ENCODE results near the gene MAML3.
A peak's percentile ranks its signal among the peaks of the same experiment; 100 is the strongest.

MAML3 gene

DNA sequence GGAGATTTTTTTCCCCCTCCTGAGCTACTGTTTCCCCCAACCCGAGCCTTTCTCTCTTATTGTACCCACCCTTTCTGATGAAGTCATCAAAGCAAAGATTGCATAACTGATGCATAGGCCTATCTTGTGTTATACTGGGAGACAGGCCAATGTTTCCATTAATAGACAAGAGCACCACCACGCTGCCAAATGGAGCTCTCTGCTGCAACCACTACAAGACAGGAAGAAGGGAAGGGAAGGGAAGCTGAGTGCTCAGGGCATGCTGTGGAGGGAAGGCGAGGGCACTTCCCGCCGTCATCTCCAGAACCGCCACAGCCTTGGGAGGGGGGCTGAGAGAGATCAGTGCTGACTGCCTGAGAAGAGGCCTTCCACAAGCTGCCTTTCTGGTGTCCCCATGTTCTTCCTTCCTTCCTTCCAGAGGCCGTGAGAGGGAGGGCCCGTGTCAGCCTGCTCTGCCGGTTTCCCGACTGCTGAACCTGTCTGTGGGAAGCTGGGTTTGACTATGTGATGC lies 413.4 kb downstream of the MAML3 start:
- peak; percentile 63 for DNase-seq

- DNase-seq: no peak
Observed at GRCh38 chr4:139740121-139740520, 413.9 kb downstream of the MAML3 start.

DNA sequence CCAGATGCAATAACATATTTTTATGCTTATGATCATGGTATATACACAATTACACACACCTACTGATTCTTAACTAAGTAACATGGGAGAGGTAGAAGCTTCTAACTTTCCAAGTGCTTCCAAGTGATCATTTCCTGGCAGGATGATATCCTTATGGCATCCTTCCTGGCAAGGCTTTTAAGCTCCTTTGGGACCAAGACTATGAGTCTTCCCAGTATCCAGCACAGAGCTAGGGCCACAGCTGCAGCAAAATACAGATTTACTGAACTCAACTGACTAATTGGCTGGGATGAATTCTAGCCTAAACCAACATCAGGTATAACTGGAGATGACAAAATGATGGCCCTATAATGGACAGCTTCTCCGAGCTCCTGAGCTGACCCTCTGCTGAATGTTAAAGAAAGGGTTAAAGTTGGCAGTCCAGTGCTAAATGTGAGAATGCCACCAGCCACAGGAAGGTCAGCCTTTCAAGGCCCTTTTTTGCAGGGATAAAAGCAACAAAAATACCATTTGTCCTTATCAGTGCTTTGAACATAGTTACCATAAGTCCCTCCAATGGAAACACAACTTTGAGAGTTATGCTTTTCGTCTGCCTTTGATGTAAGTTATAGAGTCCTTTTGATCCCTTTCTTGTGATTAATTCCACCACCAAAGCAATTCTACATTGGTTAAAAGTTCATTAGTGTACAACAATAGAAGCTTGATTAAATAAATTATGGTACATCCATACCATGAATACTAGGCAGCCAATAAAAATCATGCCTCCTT lies 415.0 kb downstream of the MAML3 start:
- DNase-seq: no peak

DNA sequence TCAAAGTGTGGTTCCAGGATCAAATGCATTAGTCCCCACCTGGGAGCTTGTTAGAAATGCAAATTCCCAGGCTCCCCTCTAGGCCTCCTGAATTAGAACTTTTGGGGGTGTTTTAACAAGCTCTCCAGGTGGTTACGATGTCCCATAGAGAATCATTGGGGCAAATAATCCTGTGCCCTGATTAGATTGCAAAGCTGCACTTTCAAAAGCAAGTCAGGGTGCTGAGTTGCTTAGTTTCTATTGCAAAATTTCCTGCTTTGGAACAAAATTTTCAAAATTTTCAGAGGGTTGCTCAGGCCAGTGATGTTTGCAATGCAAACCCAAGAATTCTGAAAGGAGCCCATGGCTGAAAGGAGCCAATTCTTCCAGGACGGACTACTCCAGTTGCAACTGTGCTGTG lies 417.3 kb downstream of the MAML3 start:
- DNase-seq: no peak

DNA sequence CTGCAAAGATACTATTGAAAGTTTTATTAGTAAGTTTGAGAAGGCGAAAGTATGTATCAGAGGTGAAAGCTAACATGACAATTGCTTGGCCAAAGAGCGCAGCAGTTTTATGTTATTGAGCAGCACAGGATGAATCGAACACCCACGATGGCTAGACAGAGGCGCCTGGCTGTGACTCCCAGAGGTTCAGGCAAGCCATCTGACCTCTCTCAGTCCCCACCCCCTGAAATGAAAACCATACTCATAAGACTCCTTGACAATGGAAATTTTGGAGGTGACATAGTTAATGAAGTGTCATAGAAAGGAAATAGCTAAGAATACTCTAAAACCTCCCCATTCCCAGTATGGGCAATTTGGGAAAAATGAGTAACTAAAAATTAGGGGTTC lies 417.7 kb downstream of the MAML3 start:
- DNase-seq: no peak

GRCh38 chr4:139735381-139736273 lies 418.4 kb downstream of the MAML3 start:
- DNase-seq: no peak

DNA sequence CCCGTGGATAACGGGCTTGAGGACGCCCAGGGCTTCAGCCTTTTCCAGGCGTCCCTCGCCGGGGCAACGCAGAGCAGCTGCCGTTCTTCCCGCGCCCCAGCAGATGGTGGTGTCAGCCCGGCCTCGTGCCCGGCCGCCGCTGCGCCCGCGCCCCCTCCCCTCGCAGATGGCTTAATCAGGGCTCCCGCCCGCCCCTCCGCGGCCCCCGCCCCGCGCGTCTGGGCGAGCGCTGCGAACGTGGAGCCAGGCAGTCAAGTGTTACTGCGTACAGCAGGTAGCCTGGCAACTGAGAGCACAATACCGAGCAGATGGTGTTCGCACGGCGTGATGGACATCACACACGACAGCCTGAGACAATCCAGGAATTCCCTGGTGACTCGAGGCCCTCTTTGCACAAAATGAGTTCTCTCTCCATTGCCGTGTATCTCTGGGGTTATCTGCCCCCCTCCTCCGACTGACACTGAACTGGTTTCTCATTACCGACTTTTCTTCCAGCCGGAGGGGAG lies 419.1 kb downstream of the MAML3 start:
- peak; percentile 50 for DNase-seq

- DNase-seq: no peak
Observed at GRCh38 chr4:139734201-139734874, 419.6 kb downstream of the MAML3 start.

DNA sequence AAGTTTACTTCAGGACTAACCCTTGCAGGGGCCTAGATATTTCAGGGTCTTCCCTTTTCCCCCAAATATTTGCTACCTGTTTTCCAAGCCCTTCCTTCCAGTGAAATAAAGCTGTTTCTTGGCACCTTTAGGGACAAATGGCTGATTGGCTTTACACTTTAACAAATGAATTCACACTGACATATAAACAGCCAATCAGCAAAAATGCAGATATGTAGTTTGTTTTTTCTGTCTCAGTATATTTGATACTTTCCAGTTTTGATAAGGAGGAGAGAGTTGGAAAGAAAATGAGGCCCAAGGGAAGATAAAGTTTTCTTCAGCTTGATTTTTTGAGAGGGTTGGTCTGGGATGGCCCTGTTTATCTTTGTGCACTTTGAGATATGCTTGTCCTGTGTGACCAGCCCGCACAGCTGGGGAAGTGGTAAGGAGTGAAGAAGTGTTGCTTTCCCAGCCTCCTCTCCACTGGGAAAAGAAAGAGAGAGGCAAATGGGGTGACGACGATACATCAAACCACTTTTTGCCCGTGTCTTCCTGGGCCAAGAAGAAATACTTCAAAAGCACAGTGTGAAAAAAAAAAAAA lies 420.9 kb downstream of the MAML3 start:
- DNase-seq: peak; percentile 68

GRCh38 chr4:139728840-139729239 lies 425.1 kb downstream of the MAML3 start:
- no peak for DNase-seq

DNA sequence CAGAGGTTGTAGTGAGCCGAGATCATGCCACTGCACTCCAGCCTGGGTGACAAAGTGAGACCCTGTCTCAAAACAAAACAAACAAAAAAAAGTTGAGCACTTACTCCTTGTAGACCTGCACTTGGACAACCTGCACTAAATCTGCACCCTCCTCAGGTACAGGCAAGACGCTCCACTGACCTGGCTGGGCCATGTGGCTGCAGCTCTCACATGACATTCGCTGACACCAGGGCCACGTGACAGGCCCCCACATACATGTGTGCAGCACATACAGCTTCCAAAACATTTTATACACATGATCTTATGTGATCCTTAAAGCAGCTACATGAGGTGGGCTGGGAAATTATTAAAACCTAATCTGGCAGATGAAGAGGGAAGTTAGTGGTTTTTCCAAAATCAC lies 425.8 kb downstream of the MAML3 start:
- no peak for DNase-seq

DNA sequence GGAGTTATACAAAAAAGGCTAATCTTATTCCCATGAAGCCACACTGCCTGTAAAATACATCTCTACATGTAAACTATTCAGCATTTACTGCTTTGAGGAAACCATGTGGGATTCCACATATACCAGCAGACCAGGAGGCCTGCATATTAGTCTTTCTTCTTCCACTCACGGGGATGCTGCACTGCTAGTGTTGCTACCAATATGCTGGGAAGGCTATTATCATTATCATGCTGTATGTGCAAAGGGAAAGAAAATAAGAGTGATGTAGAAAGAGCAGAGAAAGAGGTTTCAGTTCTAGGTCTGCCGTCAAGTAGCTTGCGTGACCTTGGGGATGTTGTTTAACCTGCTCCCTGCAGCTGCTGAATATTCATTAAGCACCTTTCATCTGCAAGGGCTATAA lies 427.4 kb downstream of the MAML3 start:
- no peak for DNase-seq

- DNase-seq: no peak
Observed at GRCh38 chr4:139725236-139725635, 428.7 kb downstream of the MAML3 start.

GRCh38 chr4:139721789-139722188 lies 432.2 kb downstream of the MAML3 start:
- DNase-seq: no peak

DNA sequence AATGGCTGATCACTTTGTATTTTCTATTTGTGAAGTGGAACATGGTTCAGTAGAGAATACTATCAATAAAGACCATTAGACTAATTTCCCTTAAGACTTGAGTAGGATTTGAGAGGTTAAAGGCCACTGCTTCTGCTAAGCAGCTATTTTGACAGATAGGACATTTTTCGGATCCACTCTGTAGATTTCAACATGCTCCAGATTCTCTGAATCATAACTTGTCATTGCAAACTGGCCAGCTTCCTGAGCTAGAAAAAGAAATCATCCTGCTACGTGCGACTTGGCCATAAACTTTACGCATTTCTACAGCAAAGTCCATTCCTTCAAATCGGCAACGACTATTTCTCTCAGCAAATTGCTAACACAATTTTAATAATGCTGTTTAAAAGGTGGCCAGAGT lies 433.2 kb downstream of the MAML3 start:
- no peak for DNase-seq

DNA sequence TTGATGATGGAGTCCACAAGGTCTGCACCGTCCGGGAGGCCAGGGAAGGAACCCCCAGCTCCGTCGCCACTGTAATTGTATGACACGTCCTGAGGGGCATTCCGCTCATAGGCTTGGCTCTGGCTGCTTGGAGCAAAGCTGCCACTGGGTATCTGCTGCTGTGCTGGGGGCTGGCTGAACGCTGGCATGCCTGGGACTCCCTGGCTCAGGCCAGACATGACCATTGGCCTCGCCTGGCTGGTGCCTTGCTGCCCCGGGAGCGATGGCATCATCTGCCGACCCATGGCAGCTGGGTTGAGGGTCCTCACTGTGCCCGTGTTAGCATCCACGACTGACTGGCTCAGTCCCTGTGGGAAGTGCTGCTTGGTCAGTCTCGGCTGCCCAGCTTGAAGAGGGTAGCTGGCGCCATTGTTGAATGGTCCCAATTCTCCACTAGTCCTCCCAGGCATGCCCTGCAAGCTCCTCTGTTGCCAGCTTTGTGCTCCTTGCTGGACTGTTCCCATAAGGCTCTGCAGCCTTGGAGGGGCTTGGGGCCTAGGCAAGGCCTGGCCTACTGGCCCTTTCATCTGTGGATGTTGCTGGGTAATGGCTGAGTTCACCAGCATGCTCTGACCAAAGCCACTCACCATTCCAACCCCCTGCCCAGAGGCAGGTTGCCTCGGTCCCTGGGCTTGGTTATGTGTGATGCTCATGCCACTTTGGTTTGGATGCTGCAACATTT lies 434.4 kb downstream of the MAML3 start:
- DNase-seq: no peak

DNA sequence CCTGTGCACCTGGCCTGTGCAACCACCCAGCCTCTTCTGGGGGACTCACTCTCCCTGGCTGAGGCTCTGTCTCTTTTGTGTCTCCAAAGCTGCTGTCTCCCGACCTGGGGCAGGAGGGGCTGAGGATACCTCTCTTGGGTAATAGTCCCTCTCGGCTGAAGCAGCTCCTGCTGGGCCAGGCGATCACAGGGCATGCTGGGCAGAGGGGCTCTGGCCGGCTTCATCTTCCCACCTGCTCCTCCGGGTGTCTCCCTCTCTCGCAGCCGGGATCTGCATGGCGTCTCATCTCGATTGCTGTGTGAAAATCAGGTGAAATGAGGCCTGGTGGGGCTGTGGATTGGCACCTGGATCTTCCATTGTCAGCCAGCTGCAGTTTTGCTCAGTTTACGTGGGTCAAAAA lies 435.2 kb downstream of the MAML3 start:
- DNase-seq: no peak

DNA sequence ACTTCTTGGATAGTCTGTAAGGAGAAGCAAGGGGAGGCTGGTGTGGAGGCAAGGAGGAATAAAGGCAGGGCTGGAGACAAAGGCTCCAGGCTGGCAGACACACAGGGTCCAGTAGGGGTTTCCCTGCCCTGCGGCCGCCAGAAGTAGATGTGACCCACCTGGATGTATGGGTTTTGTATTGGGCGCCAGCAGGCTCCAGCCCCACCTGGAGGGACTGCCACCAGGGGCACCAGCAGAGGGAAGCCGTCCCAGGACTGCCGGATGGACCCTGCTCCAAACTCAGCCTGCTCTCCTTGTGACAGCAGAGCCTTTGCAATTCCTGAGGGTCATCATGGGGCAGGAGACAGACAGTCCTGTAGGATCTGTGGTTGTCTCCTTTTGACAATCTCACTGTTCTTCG lies 435.6 kb downstream of the MAML3 start:
- DNase-seq: no peak

DNA sequence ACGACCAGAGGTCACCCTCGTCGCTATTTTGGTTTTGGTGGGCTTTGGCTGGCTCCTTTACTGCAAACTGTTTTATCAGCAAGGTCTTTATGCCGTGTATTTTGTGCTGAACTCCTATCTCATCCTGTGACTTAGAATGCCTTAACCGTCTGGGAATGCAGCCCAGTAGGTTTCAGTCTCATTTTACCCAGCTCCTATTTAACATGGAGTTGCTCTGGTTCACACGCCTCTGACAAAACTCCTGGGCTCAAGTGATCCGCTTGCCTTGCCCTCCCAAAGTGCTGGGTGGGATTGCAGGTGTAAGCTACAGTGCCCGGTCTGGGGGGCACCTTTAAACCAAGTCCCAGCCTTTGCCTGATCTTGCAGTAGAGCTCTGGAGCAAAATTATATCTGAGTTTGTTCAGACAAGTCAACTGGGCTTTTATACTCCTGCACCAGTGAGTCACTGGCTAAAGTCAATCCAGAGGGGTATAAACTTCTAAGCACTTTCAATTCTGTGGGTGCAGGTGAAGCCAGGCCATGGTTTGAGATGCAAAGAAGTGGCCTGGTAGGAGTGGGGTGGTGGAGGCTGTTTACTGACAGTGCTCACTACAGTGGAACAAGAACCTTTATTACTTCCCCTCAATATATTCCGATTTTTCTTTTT lies 438.1 kb downstream of the MAML3 start:
- no peak for DNase-seq

- DNase-seq: no peak
Observed at GRCh38 chr4:139712882-139713281, 441.1 kb downstream of the MAML3 start.

GRCh38 chr4:139711461-139711860 lies 442.5 kb downstream of the MAML3 start:
- DNase-seq: no peak

GRCh38 chr4:139710073-139710472 lies 443.9 kb downstream of the MAML3 start:
- DNase-seq: no peak
